ENCODE data around the gene IGFN1. TPM values are rescaled to one million over a fixed set of nuclear protein-coding genes. Genes with fewer than 3 reads are reported as not detected.

Gene IGFN1
- total and polyA plus RNA-seq, 2 of the 8 experiments (the other 6 are each of a cell fraction or from before 2014, with no cell fraction given), result not detected

DNA sequence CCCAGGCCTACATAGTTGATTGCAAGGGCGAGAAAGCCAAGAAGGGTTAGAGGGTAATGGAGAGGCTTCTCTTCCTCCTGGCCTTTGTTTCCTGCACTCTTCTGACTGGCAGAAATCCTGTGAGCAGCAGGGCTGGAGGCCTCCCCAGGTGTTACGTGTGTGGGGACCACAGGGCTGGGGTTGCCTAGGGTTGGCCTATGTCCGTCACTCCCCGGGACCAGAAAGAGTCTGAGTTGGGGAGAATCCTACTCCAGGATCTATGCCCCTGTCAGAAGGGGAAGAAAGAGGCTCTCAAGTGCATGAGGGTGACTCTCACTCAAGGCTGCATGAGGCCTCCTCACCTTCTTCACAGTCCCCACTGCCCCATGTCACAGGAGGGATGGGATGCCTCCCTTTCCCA, 38.5 kb downstream of the IGFN1 start (continued):
- TF ChIP-seq JUND (IDR thresholded peaks at IDR 0.05; ENCODE audit: low read length), result no peak
- no peak for TF ChIP-seq KDM5A (IDR thresholded peaks at IDR 0.05; ENCODE audit: low read length)

All from H1 (cell line).